Suprapubic skin (tissue), 4 donors: ENCODE results near the gene MYL11. TPM values are rescaled to one million over a fixed set of nuclear protein-coding genes. Genes with fewer than 3 reads are reported as not detected.

ENCODE experiments used
- DNase-seq, 2 donors: peaks; one replicate each; pipeline ENCODE4 v3.0.0-alpha.2; 2019; ENCODE audit warnings: low spot score in 2 of 2
- H3K27ac ChIP-seq: fragments of 200-600 bp; sonication (generic); one replicate; pipeline ENCODE4 v1.5.1; 2019
- H3K27me3 ChIP-seq: fragments of 200-600 bp; sonication (generic); one replicate; pipeline ENCODE4 v1.5.1; 2019
- H3K36me3 ChIP-seq: fragments of 200-600 bp; sonication (generic); one replicate; pipeline ENCODE4 v1.5.1; 2019
- H3K4me1 ChIP-seq: fragments of 200-600 bp; sonication (generic); one replicate; pipeline ENCODE4 v1.5.1; 2019
- H3K4me3 ChIP-seq: fragments of 200-600 bp; sonication (generic); one replicate; pipeline ENCODE4 v1.5.1; 2019; ENCODE audit warnings: mild to moderate bottlenecking
- H3K9me3 ChIP-seq: fragments of 200-600 bp; sonication (generic); one replicate; pipeline ENCODE4 v1.5.1; 2019
- EP300 ChIP-seq: sonication (generic); formaldehyde crosslinking; IDR thresholded peaks from one replicate; pipeline ENCODE4 v1.6.1; 2017; ENCODE audit warnings: antibody characterized with exemption
- POLR2A ChIP-seq, 2 donors: fragments of 450-650 bp; IDR thresholded peaks; one replicate each; pipeline ENCODE4 v1.6.1; 2017; ENCODE audit warnings: antibody characterized with exemption in 2 of 2, mild to moderate bottlenecking in 2 of 2, moderate library complexity in 2 of 2
- POLR2AphosphoS5 ChIP-seq, 3 donors: sonication (generic); formaldehyde crosslinking; IDR thresholded peaks; one replicate each; pipeline ENCODE4 v1.6.1; 2017; ENCODE audit warnings: antibody characterized with exemption in 3 of 3
- WGBS: methylation state at CpG from one replicate; pipeline ENCODE4 v1.1.5; 2018; 5-methylcytosine and 5-hydroxymethylcytosine counted together
- total RNA-seq, 4 donors: library from RNA; depleted of rRNA; stranded (reverse); fragments of >200 nt; gene quantifications; one replicate each; pipeline ENCODE4 v1.1.0, GENCODE V29; 2016
- TF ChIP-seq, protein P1 (sequence below), 2 donors: fragments of 200-600 bp in 1 of 2; fragments of 450-650 bp in 1 of 2; sonication (generic) in 1 of 2; IDR thresholded peaks; one replicate each; pipeline ENCODE4 v1.5.1; 2016 to 2019; ENCODE audit warnings: antibody characterized with exemption in 2 of 2, mild to moderate bottlenecking in 1 of 2, moderate library complexity in 1 of 2

MYL11 gene
- total RNA-seq, 4 donors from 2014 or later = not detected

DNA sequence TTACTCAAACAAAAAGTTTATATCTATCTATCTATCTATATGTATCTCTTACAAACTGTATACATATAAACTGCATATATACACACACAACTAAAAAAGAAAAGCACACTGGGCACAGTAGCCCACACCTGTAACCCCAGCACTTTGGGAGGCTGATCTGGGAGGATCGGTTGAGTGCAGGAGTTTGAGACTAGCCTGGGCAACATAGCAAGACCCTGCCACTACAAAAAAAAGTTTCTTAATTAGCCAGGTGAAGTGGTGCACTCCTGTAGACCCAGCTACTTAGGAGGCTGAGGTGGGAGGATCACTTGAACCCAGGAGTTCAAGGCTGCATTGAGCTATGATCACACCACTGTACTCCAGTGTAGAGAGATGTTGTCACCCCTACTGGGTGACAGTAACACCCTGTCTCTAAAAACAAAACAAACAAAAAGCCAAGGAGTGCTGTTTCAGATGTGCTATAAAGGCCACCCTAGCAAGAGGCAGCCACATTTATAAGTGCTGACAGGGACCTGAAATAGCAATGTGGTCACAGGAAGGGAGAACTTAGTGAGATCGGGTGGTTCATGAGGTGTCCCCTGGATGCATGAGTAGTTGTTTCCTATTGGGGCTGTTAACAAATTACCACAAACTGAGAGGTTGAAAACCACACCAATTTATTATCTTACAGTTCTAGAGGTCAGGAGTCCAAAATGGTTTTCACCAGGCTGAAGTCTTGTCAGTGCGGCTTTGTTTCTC lies 24.3 kb upstream of the MYL11 start:
- DNase-seq = peak in 1 of 2 donors; percentile 4
- Histone ChIP-seq H3K4me3 (no peak overlapping the region), H3K27ac (no peak overlapping the region), H3K36me3 (peaks cover 28% of the 10 kb centered on the region), H3K9me3 (no peaks in the 10 kb centered on the region), H3K4me1 (peaks cover 31% of the 10 kb centered on the region), H3K27me3 (no peaks in the 10 kb centered on the region)
- 87% methylated on average over 3 of the region's 3 CpGs for WGBS
- TF ChIP-seq, protein P1, sequence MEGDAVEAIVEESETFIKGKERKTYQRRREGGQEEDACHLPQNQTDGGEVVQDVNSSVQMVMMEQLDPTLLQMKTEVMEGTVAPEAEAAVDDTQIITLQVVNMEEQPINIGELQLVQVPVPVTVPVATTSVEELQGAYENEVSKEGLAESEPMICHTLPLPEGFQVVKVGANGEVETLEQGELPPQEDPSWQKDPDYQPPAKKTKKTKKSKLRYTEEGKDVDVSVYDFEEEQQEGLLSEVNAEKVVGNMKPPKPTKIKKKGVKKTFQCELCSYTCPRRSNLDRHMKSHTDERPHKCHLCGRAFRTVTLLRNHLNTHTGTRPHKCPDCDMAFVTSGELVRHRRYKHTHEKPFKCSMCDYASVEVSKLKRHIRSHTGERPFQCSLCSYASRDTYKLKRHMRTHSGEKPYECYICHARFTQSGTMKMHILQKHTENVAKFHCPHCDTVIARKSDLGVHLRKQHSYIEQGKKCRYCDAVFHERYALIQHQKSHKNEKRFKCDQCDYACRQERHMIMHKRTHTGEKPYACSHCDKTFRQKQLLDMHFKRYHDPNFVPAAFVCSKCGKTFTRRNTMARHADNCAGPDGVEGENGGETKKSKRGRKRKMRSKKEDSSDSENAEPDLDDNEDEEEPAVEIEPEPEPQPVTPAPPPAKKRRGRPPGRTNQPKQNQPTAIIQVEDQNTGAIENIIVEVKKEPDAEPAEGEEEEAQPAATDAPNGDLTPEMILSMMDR (IDR thresholded peaks at IDR 0.05) = no peak
- no peak for TF ChIP-seq POLR2A (IDR thresholded peaks at IDR 0.05)

DNA sequence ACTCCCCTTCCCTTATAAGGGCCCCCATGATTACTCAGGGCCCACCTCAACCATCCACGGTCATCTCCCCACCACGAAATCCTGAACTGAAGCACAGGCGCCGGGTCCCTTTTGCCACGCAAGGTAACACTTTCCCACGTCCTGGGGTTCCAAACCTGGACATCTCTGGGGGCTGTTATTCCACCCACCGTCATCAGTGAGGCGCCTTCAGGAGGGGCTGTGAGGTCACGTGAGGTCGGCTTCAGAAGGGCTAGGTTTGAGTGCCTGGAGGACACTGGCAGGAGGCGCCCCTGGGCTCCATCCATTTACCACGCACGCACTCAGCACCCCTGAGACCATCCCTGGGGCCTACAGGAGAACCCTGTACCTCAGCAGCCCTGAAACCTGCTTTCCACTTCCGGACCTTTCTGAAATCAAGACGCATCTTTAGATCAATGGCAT lies 23.6 kb upstream of the MYL11 start:
- 92% methylated on average over 15 of the region's 15 CpGs for WGBS
- Histone ChIP-seq H3K4me3 (no peak overlapping the region), H3K27me3 (no peaks in the 10 kb centered on the region), H3K4me1 (peaks cover 39% of the 10 kb centered on the region), H3K27ac (no peak overlapping the region), H3K9me3 (no peaks in the 10 kb centered on the region), H3K36me3 (peaks cover 28% of the 10 kb centered on the region)
- peak in 1 of 2 donors; percentile 57 for DNase-seq
- TF ChIP-seq POLR2A (IDR thresholded peaks at IDR 0.05) = no peak
- TF ChIP-seq, protein P1 (IDR thresholded peaks at IDR 0.05) = no peak
- TF ChIP-seq EP300 = no peak
- no peak for TF ChIP-seq POLR2AphosphoS5 (IDR thresholded peaks at IDR 0.05)

DNA sequence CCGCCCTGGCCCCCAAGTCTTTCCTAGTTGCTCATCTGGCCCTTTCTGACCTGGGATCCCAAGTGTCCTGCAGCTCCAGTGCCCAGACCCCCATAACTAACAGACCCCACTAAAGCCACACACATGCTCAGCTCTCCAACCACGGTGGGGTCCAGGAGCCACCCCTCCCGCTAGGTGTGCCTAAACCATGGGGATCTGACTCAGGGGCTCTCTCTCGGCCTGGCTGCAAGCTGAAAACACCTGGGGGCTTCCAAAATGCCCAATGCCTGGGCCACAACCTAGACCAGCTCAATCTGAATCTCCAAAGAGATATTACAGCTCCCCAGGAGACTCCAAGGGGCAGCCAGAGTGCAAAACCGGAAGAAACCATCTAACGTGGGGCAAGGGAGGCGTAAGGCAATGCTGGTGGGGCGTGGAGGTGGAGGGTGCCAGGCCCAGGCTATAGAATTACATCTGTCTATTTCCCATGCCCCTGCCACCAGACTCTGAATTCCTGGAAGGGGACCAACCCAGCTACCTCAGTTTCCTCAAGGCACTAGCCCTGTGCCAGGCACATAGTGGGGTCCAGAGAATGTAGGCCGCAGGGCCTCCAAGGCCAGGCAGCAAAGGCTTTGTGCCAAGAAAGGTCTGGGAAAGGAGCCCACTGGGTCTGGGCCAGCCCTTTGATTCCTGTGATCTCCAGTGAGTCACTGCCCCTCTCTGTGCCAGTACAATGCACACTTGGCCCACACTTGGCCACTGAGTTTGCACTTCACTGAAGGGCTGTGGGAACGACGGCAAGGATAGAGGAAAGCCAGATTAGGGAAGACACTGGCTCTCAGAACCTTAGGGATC lies 22.8 kb upstream of the MYL11 start:
- TF ChIP-seq EP300 = no peak
- TF ChIP-seq POLR2A (IDR thresholded peaks at IDR 0.05) = no peak
- TF ChIP-seq, protein P1 (IDR thresholded peaks at IDR 0.05) = no peak
- TF ChIP-seq POLR2AphosphoS5 (IDR thresholded peaks at IDR 0.05) = peak in 1 of 3 donors; percentile 43
- Histone ChIP-seq H3K36me3 (peaks cover 30% of the 10 kb centered on the region), H3K4me3 (no peak overlapping the region), H3K4me1 (peaks cover 46% of the 10 kb centered on the region), H3K9me3 (no peaks in the 10 kb centered on the region), H3K27ac (peak overlapping the region; percentile 31), H3K27me3 (no peaks in the 10 kb centered on the region)
- DNase-seq = peak in 1 of 2 donors; percentile 83
- 57% methylated on average over 11 of the region's 11 CpGs for WGBS

DNA sequence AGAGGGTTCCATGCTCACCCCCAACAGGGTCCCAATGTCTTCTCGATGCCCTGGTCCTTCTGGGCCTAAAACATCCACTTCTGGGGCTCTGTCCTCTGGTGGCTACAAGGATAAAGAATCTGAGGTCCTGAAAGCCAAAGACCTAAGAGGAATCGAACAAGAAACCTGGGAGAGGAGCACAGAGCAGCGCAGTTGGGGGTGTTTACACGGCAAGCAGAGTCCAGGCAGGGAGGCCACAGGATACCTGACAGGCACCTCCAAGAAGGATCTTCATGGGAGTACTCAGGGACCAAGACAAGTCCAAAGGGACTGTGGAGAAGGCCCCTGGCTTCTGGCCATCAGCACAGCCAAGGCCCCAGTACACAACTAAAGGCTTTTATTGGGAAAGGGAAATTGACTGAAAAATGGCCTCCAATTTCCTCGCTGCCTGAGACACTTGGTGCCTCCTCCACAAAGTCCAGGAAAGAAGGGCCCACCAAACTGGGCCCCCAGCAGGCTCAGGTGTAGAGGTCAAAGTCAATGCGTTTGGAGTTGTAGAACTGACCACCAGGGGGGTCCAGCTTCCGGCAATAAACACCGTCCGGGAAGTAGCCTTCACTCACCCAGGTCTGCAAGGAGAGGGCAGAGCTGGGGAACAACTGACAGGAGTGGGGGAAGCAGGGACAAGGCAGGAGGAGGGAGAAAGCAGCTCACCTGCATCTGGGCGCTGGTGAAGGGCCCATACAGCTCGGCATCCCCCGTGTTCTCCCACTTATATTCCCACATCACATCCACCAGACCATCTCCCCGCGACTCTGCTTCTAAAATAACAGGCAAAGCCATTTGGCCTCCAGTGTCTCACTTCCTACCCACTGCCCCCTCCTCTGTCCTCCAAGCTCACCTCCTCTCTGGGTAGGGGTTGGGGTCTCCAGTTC lies 21.9 kb upstream of the MYL11 start:
- H3K27me3 ChIP-seq = no peaks in the 10 kb centered on the region
- 86% methylated on average over 13 of the region's 14 CpGs for WGBS
- H3K4me1 ChIP-seq = peaks cover 49% of the 10 kb centered on the region
- no peaks in the 10 kb centered on the region for H3K9me3 ChIP-seq
- H3K4me3 ChIP-seq = no peak overlapping the region
- DNase-seq = peak in 1 of 2 donors; percentile 62
- H3K36me3 ChIP-seq = peaks cover 39% of the 10 kb centered on the region
- TF ChIP-seq POLR2A (IDR thresholded peaks at IDR 0.05) (no peak), EP300 (no peak), POLR2AphosphoS5 (IDR thresholded peaks at IDR 0.05) (no peak)
- TF ChIP-seq, protein P1 (IDR thresholded peaks at IDR 0.05) = no peak
- peak overlapping the region; percentile 27 for H3K27ac ChIP-seq
